ENCODE measurements around the gene WDR1. TPM values are rescaled to one million over a fixed set of nuclear protein-coding genes. Genes with fewer than 3 reads are reported as not detected.

WDR1 gene
- total RNA-seq, 1 donor from 2014 or later: 96.0 TPM

DNA sequence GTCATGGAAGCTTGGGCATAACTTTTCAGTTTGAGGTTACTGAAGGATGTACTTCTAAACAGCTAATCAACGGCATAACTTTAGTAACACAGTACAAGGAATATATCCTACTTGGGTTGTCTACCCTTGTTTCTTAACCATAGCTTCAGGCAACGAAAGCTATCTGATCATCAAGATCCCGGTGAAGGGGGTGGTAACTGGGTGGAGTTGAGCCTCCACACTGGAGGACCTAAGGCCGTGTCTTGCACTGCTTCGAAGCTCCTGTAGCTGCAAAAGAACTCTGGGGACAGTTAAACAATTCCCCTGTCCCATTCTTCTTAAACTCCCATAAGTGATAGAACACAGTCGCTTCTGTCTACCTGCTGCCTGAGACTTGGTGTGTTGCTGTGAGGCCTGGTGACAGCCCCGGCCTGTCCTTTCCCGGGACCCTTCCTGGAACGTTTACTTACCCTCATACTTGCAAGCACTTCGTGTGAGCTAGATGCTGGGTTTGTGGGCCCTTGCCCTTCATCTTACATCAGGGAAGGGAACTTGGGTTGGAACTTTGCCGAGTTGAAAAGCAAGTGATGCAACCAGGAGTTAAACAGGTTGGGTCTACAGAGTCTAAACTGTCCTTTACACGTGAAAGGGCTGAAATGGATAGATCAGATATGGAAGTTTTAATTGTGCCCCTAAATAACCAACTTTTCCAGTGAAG is 5.8 kb upstream of the WDR1 start:
- Histone ChIP-seq H3K9ac (ENCODE audit: low read depth in 1 of 3, low read length in 3 of 3) (no peak overlapping the region), H3K27ac (ENCODE audit: low read depth, low read length) (no peak overlapping the region), H3K36me3 (ENCODE audit: control insufficient read depth in 3 of 3, insufficient read depth in 3 of 3, low read length in 3 of 3) (no peaks in the 10 kb centered on the region), H3K9me3 (ENCODE audit: control insufficient read depth in 3 of 3, low read length in 3 of 3) (no peaks in the 10 kb centered on the region), H3K27me3 (ENCODE audit: control insufficient read depth in 3 of 3, insufficient read depth in 3 of 3, low read length in 3 of 3) (no peaks in the 10 kb centered on the region), H3K4me3 (ENCODE audit: low read length in 3 of 3) (no peak overlapping the region), H3K4me1 (ENCODE audit: control insufficient read depth in 3 of 3, insufficient read depth in 3 of 3, low read length in 3 of 3) (peaks cover 7 to 24% (median 11%) of the 10 kb centered on the region in 3 donors)

- H3K9me3 ChIP-seq (ENCODE audit: control insufficient read depth in 3 of 3, low read length in 3 of 3): no peaks in the 10 kb centered on the region
- no peak overlapping the region for H3K4me3 ChIP-seq (ENCODE audit: low read length in 3 of 3)
- H3K36me3 ChIP-seq (ENCODE audit: control insufficient read depth in 3 of 3, insufficient read depth in 3 of 3, low read length in 3 of 3): no peaks in the 10 kb centered on the region
- peaks cover 10 to 26% (median 11%) of the 10 kb centered on the region in 3 donors for H3K4me1 ChIP-seq (ENCODE audit: control insufficient read depth in 3 of 3, insufficient read depth in 3 of 3, low read length in 3 of 3)
- H3K27ac ChIP-seq (ENCODE audit: low read depth, low read length): no peak overlapping the region
- no peaks in the 10 kb centered on the region for H3K27me3 ChIP-seq (ENCODE audit: control insufficient read depth in 3 of 3, insufficient read depth in 3 of 3, low read length in 3 of 3)
- H3K9ac ChIP-seq (ENCODE audit: low read depth in 1 of 3, low read length in 3 of 3): no peak overlapping the region
These were observed 5.1 kb upstream of the WDR1 start for GRCh38 chr4:10121568-10122208.

DNA sequence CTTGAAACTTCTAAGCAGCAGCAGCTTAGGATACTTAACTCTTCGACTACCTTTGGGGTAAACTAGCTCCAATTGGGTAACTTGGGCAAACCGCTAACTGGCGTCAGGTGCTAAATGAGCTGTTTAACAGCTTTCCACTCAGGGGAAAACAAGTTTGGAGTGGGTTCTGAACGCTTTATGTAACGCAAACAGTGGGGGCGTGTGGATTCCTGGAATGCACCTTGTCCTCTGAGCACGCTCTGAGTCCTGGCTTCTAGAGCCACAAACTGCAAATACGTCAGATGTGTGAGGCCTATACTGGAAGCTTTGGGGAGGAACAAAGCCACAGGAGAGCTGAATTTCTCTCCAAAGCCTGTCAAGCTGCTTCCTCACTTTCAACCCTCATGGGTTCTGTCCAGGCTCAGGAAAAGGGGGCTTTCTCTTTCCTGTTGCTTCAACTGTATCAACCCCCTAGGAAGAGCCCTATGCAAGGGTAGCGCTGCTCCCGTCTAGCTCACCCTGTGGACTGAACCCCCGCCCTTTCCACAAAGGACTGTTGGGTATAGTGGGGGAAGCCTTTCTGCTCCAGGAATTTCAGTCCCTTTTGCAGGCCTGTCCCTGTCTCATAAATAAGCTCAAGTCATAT is 4.5 kb upstream of the WDR1 start:
- no peaks in the 10 kb centered on the region for H3K9me3 ChIP-seq (ENCODE audit: control insufficient read depth in 3 of 3, low read length in 3 of 3)
- H3K9ac ChIP-seq (ENCODE audit: low read depth in 1 of 3, low read length in 3 of 3): no peak overlapping the region
- H3K4me1 ChIP-seq (ENCODE audit: control insufficient read depth in 3 of 3, insufficient read depth in 3 of 3, low read length in 3 of 3): peaks cover 10 to 26% (median 11%) of the 10 kb centered on the region in 3 donors
- H3K4me3 ChIP-seq (ENCODE audit: low read length in 3 of 3): no peak overlapping the region
- H3K27ac ChIP-seq (ENCODE audit: low read depth, low read length): no peak overlapping the region
- no peaks in the 10 kb centered on the region for H3K36me3 ChIP-seq (ENCODE audit: control insufficient read depth in 3 of 3, insufficient read depth in 3 of 3, low read length in 3 of 3)
- H3K27me3 ChIP-seq (ENCODE audit: control insufficient read depth in 3 of 3, insufficient read depth in 3 of 3, low read length in 3 of 3): no peaks in the 10 kb centered on the region

DNA sequence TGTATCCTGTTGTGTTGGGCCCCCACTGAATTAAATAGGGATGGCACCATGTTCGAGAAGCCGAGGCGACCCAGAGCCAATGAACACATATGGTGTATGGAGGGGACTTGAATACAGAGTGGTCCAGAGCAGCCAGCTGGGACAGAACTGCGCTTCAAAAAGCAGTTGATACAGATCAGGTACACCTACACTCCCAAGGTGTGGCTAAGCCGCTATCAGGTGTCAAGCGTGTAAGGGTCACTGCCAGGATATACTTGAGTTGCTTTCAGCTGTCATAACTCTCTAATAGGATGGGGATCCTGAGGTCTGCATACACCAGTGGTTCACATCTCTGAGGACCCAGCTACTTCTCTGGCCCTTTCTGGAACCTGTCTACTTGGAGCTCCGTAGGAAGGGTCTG is 3.2 kb upstream of the WDR1 start:
- Histone ChIP-seq H3K36me3 (ENCODE audit: control insufficient read depth in 3 of 3, insufficient read depth in 3 of 3, low read length in 3 of 3) (peaks cover 2 to 8% (median 7%) of the 10 kb centered on the region in 3 donors), H3K4me1 (ENCODE audit: control insufficient read depth in 3 of 3, insufficient read depth in 3 of 3, low read length in 3 of 3) (peaks cover 19 to 39% (median 23%) of the 10 kb centered on the region in 3 donors), H3K27me3 (ENCODE audit: control insufficient read depth in 3 of 3, insufficient read depth in 3 of 3, low read length in 3 of 3) (no peaks in the 10 kb centered on the region), H3K9ac (ENCODE audit: low read depth in 1 of 3, low read length in 3 of 3) (no peak overlapping the region), H3K4me3 (ENCODE audit: low read length in 3 of 3) (no peak overlapping the region), H3K9me3 (ENCODE audit: control insufficient read depth in 3 of 3, low read length in 3 of 3) (no peaks in the 10 kb centered on the region), H3K27ac (ENCODE audit: low read depth, low read length) (no peak overlapping the region)

DNA sequence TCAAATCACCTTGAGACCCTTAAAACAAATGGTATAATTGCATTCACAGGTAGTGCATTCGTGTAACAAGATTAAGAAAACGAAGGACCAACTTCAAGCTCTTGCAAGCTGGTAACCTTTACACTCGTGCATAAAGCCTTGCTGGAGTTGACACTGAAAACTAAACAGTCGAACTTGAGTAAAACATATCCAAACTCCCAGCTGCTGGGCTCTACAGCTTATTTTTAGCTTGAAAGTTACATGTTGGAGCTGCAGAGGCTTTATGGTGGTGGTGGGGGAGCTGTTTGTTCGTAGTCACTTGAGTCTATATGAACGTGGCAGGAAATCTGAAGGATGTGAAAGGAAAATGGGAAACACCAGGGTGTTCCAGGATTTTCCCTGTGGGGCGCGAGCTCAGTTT is 2.7 kb upstream of the WDR1 start:
- Histone ChIP-seq H3K27me3 (ENCODE audit: control insufficient read depth in 3 of 3, insufficient read depth in 3 of 3, low read length in 3 of 3) (no peaks in the 10 kb centered on the region), H3K4me1 (ENCODE audit: control insufficient read depth in 3 of 3, insufficient read depth in 3 of 3, low read length in 3 of 3) (peaks cover 24 to 42% (median 27%) of the 10 kb centered on the region in 3 donors), H3K4me3 (ENCODE audit: low read length in 3 of 3) (no peak overlapping the region), H3K36me3 (ENCODE audit: control insufficient read depth in 3 of 3, insufficient read depth in 3 of 3, low read length in 3 of 3) (peaks cover 5 to 12% (median 10%) of the 10 kb centered on the region in 3 donors), H3K9ac (ENCODE audit: low read depth in 1 of 3, low read length in 3 of 3) (no peak overlapping the region), H3K9me3 (ENCODE audit: control insufficient read depth in 3 of 3, low read length in 3 of 3) (no peaks in the 10 kb centered on the region), H3K27ac (ENCODE audit: low read depth, low read length) (no peak overlapping the region)

DNA sequence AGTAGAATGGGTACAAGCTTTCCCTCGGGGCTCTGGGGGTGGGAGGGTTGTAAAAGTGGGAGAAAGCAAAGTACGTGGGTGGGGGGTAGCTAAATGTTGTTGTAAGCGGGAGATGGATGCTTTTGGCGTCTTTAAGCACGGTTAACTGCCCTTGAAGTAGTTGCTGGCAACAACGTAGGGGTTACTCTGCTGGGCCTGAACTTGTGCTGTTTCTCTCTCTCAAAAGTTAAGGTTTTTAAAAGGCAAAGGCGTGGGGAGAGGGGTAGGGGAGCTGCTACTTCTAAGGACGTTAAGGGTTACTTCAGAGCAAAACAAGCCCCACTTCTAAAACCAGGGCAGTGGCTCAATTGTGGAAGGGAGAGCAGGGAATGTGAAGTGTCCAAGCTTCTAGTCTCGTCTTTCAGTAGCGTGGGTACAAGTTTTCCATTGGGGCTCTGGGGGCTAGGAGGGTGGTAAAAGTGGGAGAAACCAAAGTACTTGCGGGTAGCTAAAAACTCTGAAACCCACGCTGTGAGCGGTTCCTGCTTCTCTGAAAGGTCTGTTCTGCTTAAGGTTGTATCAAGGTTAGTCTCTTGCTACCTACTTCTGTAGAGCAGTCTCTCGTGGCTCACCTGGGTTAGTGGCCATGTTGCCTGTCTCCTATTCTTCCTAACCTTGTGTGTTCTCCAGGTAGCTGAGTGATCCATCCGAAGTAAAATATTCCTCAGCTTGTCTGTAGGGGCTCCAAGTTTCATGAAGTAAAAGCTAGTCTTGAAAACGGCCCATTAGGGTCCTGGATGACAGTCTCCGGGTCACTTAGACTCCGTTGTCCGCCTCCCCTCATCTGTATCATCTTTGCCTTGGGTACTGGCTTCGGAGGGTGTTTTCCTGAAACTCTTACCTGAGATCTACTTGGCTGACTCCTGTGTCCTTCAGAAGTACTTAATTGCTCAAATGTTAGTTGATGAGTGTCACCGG is 1.7 kb upstream of the WDR1 start:
- H3K36me3 ChIP-seq (ENCODE audit: control insufficient read depth in 3 of 3, insufficient read depth in 3 of 3, low read length in 3 of 3): peaks cover 15 to 21% (median 20%) of the 10 kb centered on the region in 3 donors
- H3K9ac ChIP-seq (ENCODE audit: low read depth in 1 of 3, low read length in 3 of 3): peak overlapping the region in 2 of 3 donors; percentile 20 to 94
- no peak overlapping the region for H3K4me3 ChIP-seq (ENCODE audit: low read length in 3 of 3)
- no peaks in the 10 kb centered on the region for H3K9me3 ChIP-seq (ENCODE audit: control insufficient read depth in 3 of 3, low read length in 3 of 3)
- H3K4me1 ChIP-seq (ENCODE audit: control insufficient read depth in 3 of 3, insufficient read depth in 3 of 3, low read length in 3 of 3): peaks cover 34 to 42% (median 37%) of the 10 kb centered on the region in 3 donors
- H3K27ac ChIP-seq (ENCODE audit: low read depth, low read length): peak overlapping the region; percentile 98
- H3K27me3 ChIP-seq (ENCODE audit: control insufficient read depth in 3 of 3, insufficient read depth in 3 of 3, low read length in 3 of 3): no peaks in the 10 kb centered on the region

DNA sequence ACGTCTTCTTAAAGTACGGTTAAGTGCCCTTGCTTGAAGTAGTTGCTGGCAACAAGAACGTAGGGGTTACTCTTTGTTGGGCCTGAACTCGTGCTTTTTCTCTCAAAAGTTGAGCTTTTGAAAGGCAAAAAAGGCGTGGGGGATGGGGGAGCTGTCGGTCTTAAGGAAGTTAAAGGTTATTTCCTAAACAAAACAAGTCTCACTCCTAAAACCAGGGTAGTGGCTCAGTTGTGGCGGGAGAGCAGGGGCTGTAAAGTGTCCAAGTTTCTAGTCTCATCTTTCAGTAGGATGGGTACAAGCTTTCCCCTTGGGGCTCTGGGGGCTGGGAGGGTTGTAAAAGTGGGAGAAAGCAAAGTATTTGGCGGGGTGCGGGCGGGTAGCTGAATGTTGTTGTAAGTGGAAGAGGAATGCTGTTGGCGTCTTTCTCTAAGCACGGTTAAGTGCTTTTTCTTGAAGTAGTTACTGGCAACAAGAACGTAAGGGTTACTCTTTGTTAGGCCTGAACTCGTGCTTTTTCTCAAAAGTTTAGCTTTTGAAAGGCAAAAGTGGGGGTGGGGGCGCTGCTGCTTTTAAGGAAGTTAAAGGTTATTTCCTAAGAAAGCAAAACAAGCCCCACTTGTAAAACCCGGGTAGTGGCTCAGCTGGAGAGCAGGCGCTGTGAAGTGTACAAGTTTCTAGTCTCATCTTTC is 904 bp upstream of the WDR1 start:
- Histone ChIP-seq H3K4me3 (ENCODE audit: low read length in 3 of 3) (peak overlapping the region; percentile 67 to 79 (median 70)), H3K27me3 (ENCODE audit: control insufficient read depth in 3 of 3, insufficient read depth in 3 of 3, low read length in 3 of 3) (no peaks in the 10 kb centered on the region), H3K4me1 (ENCODE audit: control insufficient read depth in 3 of 3, insufficient read depth in 3 of 3, low read length in 3 of 3) (peaks cover 33 to 46% (median 42%) of the 10 kb centered on the region in 3 donors), H3K27ac (ENCODE audit: low read depth, low read length) (peak overlapping the region; percentile 98), H3K36me3 (ENCODE audit: control insufficient read depth in 3 of 3, insufficient read depth in 3 of 3, low read length in 3 of 3) (peaks cover 23 to 29% (median 28%) of the 10 kb centered on the region in 3 donors), H3K9ac (ENCODE audit: low read depth in 1 of 3, low read length in 3 of 3) (peak overlapping the region; percentile 92 to 95 (median 94)), H3K9me3 (ENCODE audit: control insufficient read depth in 3 of 3, low read length in 3 of 3) (no peaks in the 10 kb centered on the region)

GRCh38 chr4:10115797-10116568 is 616 bp downstream of the WDR1 start:
- no peaks in the 10 kb centered on the region for H3K27me3 ChIP-seq (ENCODE audit: control insufficient read depth in 3 of 3, insufficient read depth in 3 of 3, low read length in 3 of 3)
- H3K9me3 ChIP-seq (ENCODE audit: control insufficient read depth in 3 of 3, low read length in 3 of 3): no peaks in the 10 kb centered on the region
- H3K4me3 ChIP-seq (ENCODE audit: low read length in 3 of 3): peak overlapping the region; percentile 83 to 89 (median 87)
- H3K36me3 ChIP-seq (ENCODE audit: control insufficient read depth in 3 of 3, insufficient read depth in 3 of 3, low read length in 3 of 3): peaks cover 26 to 38% (median 36%) of the 10 kb centered on the region in 3 donors
- peaks cover 46 to 61% (median 57%) of the 10 kb centered on the region in 3 donors for H3K4me1 ChIP-seq (ENCODE audit: control insufficient read depth in 3 of 3, insufficient read depth in 3 of 3, low read length in 3 of 3)
- H3K9ac ChIP-seq (ENCODE audit: low read depth in 1 of 3, low read length in 3 of 3): peak overlapping the region; percentile 80 to 94 (median 85)
- H3K27ac ChIP-seq (ENCODE audit: low read depth, low read length): peak overlapping the region; percentile 98

Measured in skeletal muscle tissue (tissue), 4 donors.